Measurements from ENCODE around the gene NOL7.

Gene NOL7

GRCh38 chr6:13655700-13656099, 40.6 kb downstream of the NOL7 start:
- H3K79me2 ChIP-seq (ENCODE audit: insufficient read depth, low read length), result peaks cover 22% of the 10 kb centered on the region
- TF ChIP-seq EZH2 (IDR thresholded peaks at IDR 0.05; ENCODE audit: borderline replicate concordance, low read length), result no peak
- TF ChIP-seq, protein P1, sequence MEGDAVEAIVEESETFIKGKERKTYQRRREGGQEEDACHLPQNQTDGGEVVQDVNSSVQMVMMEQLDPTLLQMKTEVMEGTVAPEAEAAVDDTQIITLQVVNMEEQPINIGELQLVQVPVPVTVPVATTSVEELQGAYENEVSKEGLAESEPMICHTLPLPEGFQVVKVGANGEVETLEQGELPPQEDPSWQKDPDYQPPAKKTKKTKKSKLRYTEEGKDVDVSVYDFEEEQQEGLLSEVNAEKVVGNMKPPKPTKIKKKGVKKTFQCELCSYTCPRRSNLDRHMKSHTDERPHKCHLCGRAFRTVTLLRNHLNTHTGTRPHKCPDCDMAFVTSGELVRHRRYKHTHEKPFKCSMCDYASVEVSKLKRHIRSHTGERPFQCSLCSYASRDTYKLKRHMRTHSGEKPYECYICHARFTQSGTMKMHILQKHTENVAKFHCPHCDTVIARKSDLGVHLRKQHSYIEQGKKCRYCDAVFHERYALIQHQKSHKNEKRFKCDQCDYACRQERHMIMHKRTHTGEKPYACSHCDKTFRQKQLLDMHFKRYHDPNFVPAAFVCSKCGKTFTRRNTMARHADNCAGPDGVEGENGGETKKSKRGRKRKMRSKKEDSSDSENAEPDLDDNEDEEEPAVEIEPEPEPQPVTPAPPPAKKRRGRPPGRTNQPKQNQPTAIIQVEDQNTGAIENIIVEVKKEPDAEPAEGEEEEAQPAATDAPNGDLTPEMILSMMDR (IDR thresholded peaks at IDR 0.05; ENCODE audit: low read length), result no peak
- H4K20me1 ChIP-seq (ENCODE audit: insufficient read depth, low read length), result no peaks in the 10 kb centered on the region
- H3K4me1 ChIP-seq (ENCODE audit: insufficient read depth, low read length, severe bottlenecking), result no peaks in the 10 kb centered on the region
- H3K27ac ChIP-seq (ENCODE audit: low read depth, low read length, poor library complexity, severe bottlenecking), result no peak overlapping the region
- no peak overlapping the region for H3K4me3 ChIP-seq (ENCODE audit: low read depth, low read length, poor library complexity, severe bottlenecking)
- H3K9ac ChIP-seq (ENCODE audit: low read length), result no peak overlapping the region
- no peaks in the 10 kb centered on the region for H3K9me2 ChIP-seq (ENCODE audit: low read depth, low read length)
- H3F3A ChIP-seq (ENCODE audit: insufficient read depth, low read length), result no peaks in the 10 kb centered on the region
- no peaks in the 10 kb centered on the region for H3K27me3 ChIP-seq (ENCODE audit: insufficient read depth, low read length)
- no peaks in the 10 kb centered on the region for H3K9me3 ChIP-seq (ENCODE audit: low read length)
- H3K36me3 ChIP-seq (ENCODE audit: insufficient read depth, low read length), result peaks cover 18% of the 10 kb centered on the region; the same call in 1 of the 2 replicates
- no peak overlapping the region for H2AFZ ChIP-seq (ENCODE audit: low read length)
- H3K4me2 ChIP-seq (ENCODE audit: low read length), result no peak overlapping the region

GRCh38 chr6:13660273-13660672, 45.1 kb downstream of the NOL7 start:
- peaks cover 68% of the 10 kb centered on the region for H3K79me2 ChIP-seq (ENCODE audit: insufficient read depth, low read length)
- TF ChIP-seq, protein P1 (IDR thresholded peaks at IDR 0.05; ENCODE audit: low read length), result no peak
- no peak for TF ChIP-seq EZH2 (IDR thresholded peaks at IDR 0.05; ENCODE audit: borderline replicate concordance, low read length)
- H3K9me2 ChIP-seq (ENCODE audit: low read depth, low read length), result no peaks in the 10 kb centered on the region
- peaks cover 22% of the 10 kb centered on the region for H3K4me1 ChIP-seq (ENCODE audit: insufficient read depth, low read length, severe bottlenecking)
- H3K27ac ChIP-seq (ENCODE audit: low read depth, low read length, poor library complexity, severe bottlenecking), result no peak overlapping the region
- no peaks in the 10 kb centered on the region for H3K9me3 ChIP-seq (ENCODE audit: low read length)
- no peaks in the 10 kb centered on the region for H3K27me3 ChIP-seq (ENCODE audit: insufficient read depth, low read length)
- H3F3A ChIP-seq (ENCODE audit: insufficient read depth, low read length), result no peaks in the 10 kb centered on the region
- H3K4me3 ChIP-seq (ENCODE audit: low read depth, low read length, poor library complexity, severe bottlenecking), result no peak overlapping the region
- no peaks in the 10 kb centered on the region for H3K36me3 ChIP-seq (ENCODE audit: insufficient read depth, low read length)
- H2AFZ ChIP-seq (ENCODE audit: low read length), result no peak overlapping the region
- H3K9ac ChIP-seq (ENCODE audit: low read length), result no peak overlapping the region
- H4K20me1 ChIP-seq (ENCODE audit: insufficient read depth, low read length), result no peaks in the 10 kb centered on the region
- no peak overlapping the region for H3K4me2 ChIP-seq (ENCODE audit: low read length)

GRCh38 chr6:13660893-13661292, 45.8 kb downstream of the NOL7 start:
- no peak overlapping the region for H2AFZ ChIP-seq (ENCODE audit: low read length)
- H3F3A ChIP-seq (ENCODE audit: insufficient read depth, low read length), result no peaks in the 10 kb centered on the region
- no peak overlapping the region for H3K9ac ChIP-seq (ENCODE audit: low read length)
- H3K9me3 ChIP-seq (ENCODE audit: low read length), result no peaks in the 10 kb centered on the region
- H3K27ac ChIP-seq (ENCODE audit: low read depth, low read length, poor library complexity, severe bottlenecking), result no peak overlapping the region
- no peak overlapping the region for H3K4me2 ChIP-seq (ENCODE audit: low read length)
- no peaks in the 10 kb centered on the region for H4K20me1 ChIP-seq (ENCODE audit: insufficient read depth, low read length)
- no peaks in the 10 kb centered on the region for H3K36me3 ChIP-seq (ENCODE audit: insufficient read depth, low read length)
- no peak overlapping the region for H3K4me3 ChIP-seq (ENCODE audit: low read depth, low read length, poor library complexity, severe bottlenecking)
- no peak for TF ChIP-seq EZH2 (IDR thresholded peaks at IDR 0.05; ENCODE audit: borderline replicate concordance, low read length)
- TF ChIP-seq, protein P1 (IDR thresholded peaks at IDR 0.05; ENCODE audit: low read length), result no peak
- H3K9me2 ChIP-seq (ENCODE audit: low read depth, low read length), result no peaks in the 10 kb centered on the region
- peaks cover 28% of the 10 kb centered on the region for H3K4me1 ChIP-seq (ENCODE audit: insufficient read depth, low read length, severe bottlenecking)
- H3K79me2 ChIP-seq (ENCODE audit: insufficient read depth, low read length), result peaks cover 72% of the 10 kb centered on the region
- H3K27me3 ChIP-seq (ENCODE audit: insufficient read depth, low read length), result no peaks in the 10 kb centered on the region
